Smooth muscle cell (in vitro differentiated cells): Measurements from ENCODE around the gene SLC6A2. TPM values are rescaled to one million over a fixed set of nuclear protein-coding genes. Genes with fewer than 3 reads are reported as not detected.

Experiments used
- DNase-seq: peaks from one replicate; lab custom pipeline; 2025; ENCODE audit not compliant: unreplicated experiment; lab: John Stamatoyannopoulos, UW
- H2AFZ ChIP-seq: fragments of 200-600 bp; sonication (generic); 2 replicates; pipeline ENCODE4 v1.6.0; 2016; ENCODE audit warnings: antibody characterized with exemption, low read depth, mild to moderate bottlenecking
- H3F3A ChIP-seq: fragments of 200-600 bp; sonication (generic); 2 replicates; pipeline ENCODE4 v1.6.0; 2017; ENCODE audit warnings: antibody characterized with exemption, low read depth
- H3K27ac ChIP-seq: fragments of 200-600 bp; sonication (generic); 2 replicates; pipeline ENCODE4 v1.5.1; 2016; ENCODE audit warnings: low read depth, mild to moderate bottlenecking
- H3K27me3 ChIP-seq: fragments of 200-600 bp; sonication (generic); 2 replicates; pipeline ENCODE4 v1.6.1; 2016; ENCODE audit warnings: low read depth, mild to moderate bottlenecking
- H3K36me3 ChIP-seq: fragments of 200-600 bp; sonication (generic); 2 replicates; pipeline ENCODE4 v1.5.1; 2016; ENCODE audit warnings: low read depth
- H3K4me1 ChIP-seq: fragments of 200-600 bp; sonication (generic); 2 replicates; pipeline ENCODE4 v1.5.1; 2016; ENCODE audit warnings: low read depth
- H3K4me2 ChIP-seq: fragments of 200-600 bp; sonication (generic); 2 replicates; pipeline ENCODE4 v1.6.0; 2016; ENCODE audit warnings: mild to moderate bottlenecking
- H3K4me3 ChIP-seq: fragments of 200-600 bp; sonication (generic); 2 replicates; pipeline ENCODE4 v1.5.1; 2016; ENCODE audit warnings: mild to moderate bottlenecking
- H3K79me2 ChIP-seq: fragments of 200-600 bp; sonication (generic); 2 replicates; pipeline ENCODE4 v1.6.0; 2016; ENCODE audit warnings: low read depth, mild to moderate bottlenecking
- H3K9ac ChIP-seq: fragments of 200-600 bp; sonication (generic); 2 replicates; pipeline ENCODE4 v1.6.0; 2016; ENCODE audit warnings: low read depth
- H3K9me3 ChIP-seq: fragments of 200-600 bp; sonication (generic); replicated peaks from 2 replicates; pipeline ENCODE4 v1.5.1; 2016; ENCODE audit warnings: low read depth
- H4K20me1 ChIP-seq: fragments of 200-600 bp; sonication (generic); 2 replicates; pipeline ENCODE4 v1.6.0; 2016; ENCODE audit warnings: low read depth
- WGBS: methylation state at CpG from one replicate; pipeline ENCODE4 v1.1.7; 2016; ENCODE audit warnings: low lambda C conversion rate; 5-methylcytosine and 5-hydroxymethylcytosine counted together
- polyA plus RNA-seq: library from polyadenylated mRNA; unstranded; fragments of >200 nt; fragmentation: Nextera tagmentation; extraction: Ambion mirVana; gene quantifications from 2 replicates; pipeline ENCODE4 v1.2.1, GENCODE V29; 2016
- total RNA-seq: library from RNA; depleted of rRNA; stranded (reverse); fragments of >200 nt; gene quantifications from 2 replicates; pipeline ENCODE4 v1.2.3, GENCODE V29; 2014
- TF ChIP-seq, protein P1 (sequence below): fragments of 200-600 bp; sonication (generic); IDR thresholded peaks from 2 replicates; pipeline ENCODE4 v1.5.1; 2017; ENCODE audit warnings: borderline replicate concordance, mild to moderate bottlenecking, antibody characterized with exemption; ENCODE audit not compliant: insufficient read depth, poor library complexity, severe bottlenecking

The SLC6A2 gene
- total and polyA plus RNA-seq, 2 experiments from 2014 or later, result 0.22 to 0.33 TPM

DNA sequence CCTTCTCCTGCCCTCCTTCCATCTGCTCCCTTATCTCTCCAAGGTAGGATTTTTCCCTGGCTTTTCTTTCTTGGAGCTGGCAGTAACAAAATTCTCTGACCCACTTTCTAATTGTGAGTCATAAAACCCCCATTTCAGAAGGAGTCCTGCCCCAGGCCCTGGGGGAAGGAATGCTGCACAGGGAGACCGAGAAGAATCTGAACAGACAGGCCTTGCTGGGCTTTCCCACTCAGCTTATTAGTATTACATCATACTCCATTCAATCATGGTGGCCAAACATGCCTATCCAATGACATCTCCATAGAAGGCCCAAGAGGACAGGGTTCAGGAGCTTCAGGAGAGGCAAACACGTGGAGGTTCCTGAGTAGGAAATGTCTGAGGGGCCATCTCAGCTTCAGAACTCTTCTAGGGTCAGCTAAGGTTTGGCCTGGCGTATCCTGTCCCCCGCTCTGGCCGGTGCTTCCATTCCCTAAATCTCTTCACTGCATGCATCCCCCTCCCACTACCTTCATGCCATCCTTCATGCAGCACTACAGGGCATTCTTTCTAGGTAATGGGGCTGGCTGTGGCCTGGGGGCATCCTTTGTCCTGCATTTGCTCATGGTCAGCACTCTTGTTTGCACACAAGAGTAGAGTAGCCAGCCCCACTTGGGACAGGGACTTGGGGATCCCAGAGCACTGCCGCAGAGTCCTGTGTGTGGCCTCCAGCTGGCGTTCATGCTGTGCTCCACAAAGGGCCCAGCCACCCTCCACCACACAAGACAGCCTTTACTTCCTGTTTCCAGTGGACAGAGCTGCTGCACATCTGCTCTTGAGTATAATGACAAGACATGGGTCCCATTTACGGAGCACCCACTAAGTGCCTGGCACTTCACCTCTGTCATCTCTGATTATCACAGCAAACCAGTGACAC is 8.2 kb downstream of the SLC6A2 start:
- Histone ChIP-seq H3K79me2 (no peaks in the 10 kb centered on the region), H3K27me3 (peaks cover 14% of the 10 kb centered on the region), H3K36me3 (no peaks in the 10 kb centered on the region), H3F3A (no peaks in the 10 kb centered on the region), H3K4me1 (no peaks in the 10 kb centered on the region), H4K20me1 (no peaks in the 10 kb centered on the region), H3K9ac (peak overlapping the region; percentile 18), H3K4me2 (no peak overlapping the region), H3K9me3 (no peaks in the 10 kb centered on the region), H3K27ac (peak overlapping the region; percentile 86), H2AFZ (no peak overlapping the region), H3K4me3 (no peak overlapping the region)
- DNase-seq, result no peak
- WGBS, result 76% methylated on average over 8 of the region's 8 CpGs
- TF ChIP-seq, protein P1, sequence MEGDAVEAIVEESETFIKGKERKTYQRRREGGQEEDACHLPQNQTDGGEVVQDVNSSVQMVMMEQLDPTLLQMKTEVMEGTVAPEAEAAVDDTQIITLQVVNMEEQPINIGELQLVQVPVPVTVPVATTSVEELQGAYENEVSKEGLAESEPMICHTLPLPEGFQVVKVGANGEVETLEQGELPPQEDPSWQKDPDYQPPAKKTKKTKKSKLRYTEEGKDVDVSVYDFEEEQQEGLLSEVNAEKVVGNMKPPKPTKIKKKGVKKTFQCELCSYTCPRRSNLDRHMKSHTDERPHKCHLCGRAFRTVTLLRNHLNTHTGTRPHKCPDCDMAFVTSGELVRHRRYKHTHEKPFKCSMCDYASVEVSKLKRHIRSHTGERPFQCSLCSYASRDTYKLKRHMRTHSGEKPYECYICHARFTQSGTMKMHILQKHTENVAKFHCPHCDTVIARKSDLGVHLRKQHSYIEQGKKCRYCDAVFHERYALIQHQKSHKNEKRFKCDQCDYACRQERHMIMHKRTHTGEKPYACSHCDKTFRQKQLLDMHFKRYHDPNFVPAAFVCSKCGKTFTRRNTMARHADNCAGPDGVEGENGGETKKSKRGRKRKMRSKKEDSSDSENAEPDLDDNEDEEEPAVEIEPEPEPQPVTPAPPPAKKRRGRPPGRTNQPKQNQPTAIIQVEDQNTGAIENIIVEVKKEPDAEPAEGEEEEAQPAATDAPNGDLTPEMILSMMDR, result no peak

DNA sequence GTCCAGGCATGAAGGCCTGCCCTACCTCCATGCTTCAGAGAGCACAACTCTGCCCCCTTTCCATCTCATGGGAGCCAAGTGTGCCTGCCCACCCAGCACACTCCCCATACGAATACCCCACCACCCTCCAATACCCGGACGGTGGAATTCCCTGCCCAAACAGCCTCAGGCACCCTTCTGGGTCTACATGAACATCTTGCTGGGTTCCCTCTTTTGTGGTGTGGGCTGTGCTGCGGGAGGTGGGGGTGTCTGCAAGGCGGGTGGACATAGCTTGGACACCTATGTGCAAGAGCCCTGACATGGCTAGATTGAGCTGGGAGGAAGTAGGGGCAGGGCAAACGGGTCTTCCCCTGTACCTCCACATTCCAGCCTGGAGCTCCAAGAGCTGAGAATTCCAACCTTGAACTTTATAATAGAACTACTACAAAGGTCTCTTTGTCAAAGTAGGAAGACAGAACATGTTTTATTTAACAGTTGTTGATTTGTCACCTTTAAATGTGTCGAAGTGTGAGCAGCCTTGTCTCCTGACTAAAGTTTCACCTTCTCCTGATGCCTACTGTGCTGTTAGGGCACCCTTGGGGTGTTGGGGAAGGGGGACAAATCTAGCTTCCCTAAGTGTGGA is 9.1 kb downstream of the SLC6A2 start:
- Histone ChIP-seq H2AFZ (no peak overlapping the region), H3K9ac (no peak overlapping the region), H3K36me3 (no peaks in the 10 kb centered on the region), H3K79me2 (no peaks in the 10 kb centered on the region), H4K20me1 (no peaks in the 10 kb centered on the region), H3K27me3 (peaks cover 6% of the 10 kb centered on the region), H3K9me3 (no peaks in the 10 kb centered on the region), H3K4me3 (no peak overlapping the region), H3K4me2 (no peak overlapping the region), H3K27ac (peak overlapping the region; percentile 65), H3F3A (no peaks in the 10 kb centered on the region), H3K4me1 (no peaks in the 10 kb centered on the region)
- 82% methylated on average over 7 of the region's 7 CpGs for WGBS
- no peak for DNase-seq
- TF ChIP-seq, protein P1, result no peak

DNA sequence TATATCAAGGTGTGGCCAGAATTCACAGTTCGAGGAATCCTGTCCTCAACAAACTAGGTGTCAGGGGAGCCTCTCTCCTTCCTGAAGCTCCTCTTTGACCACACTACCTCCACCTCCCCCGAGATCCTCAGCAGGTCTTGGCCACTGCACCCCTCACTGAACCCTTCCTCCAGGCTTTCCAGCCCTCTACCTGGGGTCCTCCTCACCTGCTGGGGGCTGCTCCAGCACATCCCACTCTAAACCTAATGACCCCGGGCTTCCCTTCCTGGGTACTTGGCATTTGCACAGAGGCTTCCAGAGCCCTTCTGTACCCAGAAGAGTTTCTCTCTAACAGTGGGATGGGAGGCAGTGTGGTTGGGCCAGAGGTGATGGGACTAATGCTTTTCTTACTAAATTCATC is 9.7 kb downstream of the SLC6A2 start:
- H3K27ac ChIP-seq, result no peak overlapping the region
- H3K27me3 ChIP-seq, result no peaks in the 10 kb centered on the region
- H3K4me2 ChIP-seq, result no peak overlapping the region
- H3K9me3 ChIP-seq, result no peaks in the 10 kb centered on the region
- H3K36me3 ChIP-seq, result no peaks in the 10 kb centered on the region
- no peak for DNase-seq
- H3K79me2 ChIP-seq, result no peaks in the 10 kb centered on the region
- 87% methylated on average over 3 of the region's 3 CpGs for WGBS
- H3F3A ChIP-seq, result no peaks in the 10 kb centered on the region
- no peak overlapping the region for H3K4me3 ChIP-seq
- no peak overlapping the region for H2AFZ ChIP-seq
- H3K4me1 ChIP-seq, result no peaks in the 10 kb centered on the region
- TF ChIP-seq, protein P1, result no peak
- no peaks in the 10 kb centered on the region for H4K20me1 ChIP-seq
- H3K9ac ChIP-seq, result no peak overlapping the region
